CD4-positive, alpha-beta memory T cell (primary cell): ENCODE data around the gene HOXB3. TPM values are rescaled to one million over a fixed set of nuclear protein-coding genes. Genes with fewer than 3 reads are reported as not detected.

Source experiments
- CTCF ChIA-PET: fragments of 350-600 bp; sonication (Branson Sonifier 250); formaldehyde crosslinking; loops from one replicate; lab custom pipeline; 2021; ENCODE audit warnings: inconsistent platforms; ENCODE audit not compliant: partially characterized antibody; lab: Charles Lee
- POLR2A ChIA-PET: fragments of 350-600 bp; sonication (Branson Sonifier 250); formaldehyde crosslinking; loops from one replicate; lab custom pipeline; 2021; ENCODE audit not compliant: partially characterized antibody; lab: Charles Lee
- DNase-seq, 5 donors: peaks; one replicate each; pipeline versions ENCODE4 v3.0.0 to v3.0.0-alpha.2; 2020 to 2022; ENCODE audit warnings: mixed read lengths in 1 of 5
- H3K27ac ChIP-seq: one replicate; pipeline ENCODE4 v1.7.0; 2013; ENCODE audit warnings: low read depth, low read length
- H3K27me3 ChIP-seq: 2 replicates; pipeline ENCODE4 v1.7.0; 2013; ENCODE audit warnings: mild to moderate bottlenecking, low read length, moderate library complexity; ENCODE audit not compliant: insufficient read depth
- H3K36me3 ChIP-seq: 2 replicates; pipeline ENCODE4 v1.7.0; 2013; ENCODE audit warnings: mild to moderate bottlenecking, low read length, moderate library complexity; ENCODE audit not compliant: insufficient read depth
- H3K4me1 ChIP-seq: 2 replicates; pipeline ENCODE4 v1.7.0; 2013; ENCODE audit warnings: mild to moderate bottlenecking, low read length, moderate library complexity; ENCODE audit not compliant: insufficient read depth
- H3K4me3 ChIP-seq, 2 donors: one replicate each; pipeline ENCODE4 v1.7.0; 2013; ENCODE audit warnings: low read length in 2 of 2, mild to moderate bottlenecking in 1 of 2
- H3K9me3 ChIP-seq, 2 donors: one replicate each; pipeline ENCODE4 v1.7.0; 2013; ENCODE audit warnings: low read length in 2 of 2, control low read depth in 1 of 2; ENCODE audit not compliant: control insufficient read depth in 1 of 2
- H3K27ac Mint-ChIP-seq, 7 donors: one replicate each; pipeline ENCODE4 v1.8.0; 2020 to 2021; ENCODE audit warnings: mixed read lengths in 7 of 7, mild to moderate bottlenecking in 6 of 7, inconsistent platforms in 3 of 7, moderate library complexity in 3 of 7
- H3K27me3 Mint-ChIP-seq, 2 donors: one replicate each; pipeline ENCODE4 v1.8.0; 2020 to 2021; ENCODE audit warnings: mixed read lengths in 2 of 2
- H3K36me3 Mint-ChIP-seq, 2 donors: one replicate each; pipeline ENCODE4 v1.8.0; 2020 to 2021; ENCODE audit warnings: mixed read lengths in 2 of 2, inconsistent platforms in 1 of 2, mild to moderate bottlenecking in 1 of 2
- H3K4me1 Mint-ChIP-seq, 4 donors: one replicate each; pipeline ENCODE4 v1.8.0; 2020 to 2021; ENCODE audit warnings: mixed read lengths in 4 of 4, mild to moderate bottlenecking in 1 of 4
- H3K4me3 Mint-ChIP-seq, 8 donors: one replicate each; pipeline ENCODE4 v1.8.0; 2020 to 2021; ENCODE audit warnings: mixed read lengths in 8 of 8, mild to moderate bottlenecking in 7 of 8, moderate library complexity in 6 of 8, inconsistent platforms in 3 of 8
- H3K9me3 Mint-ChIP-seq, 8 donors: one replicate each; pipeline ENCODE4 v1.8.0; 2020 to 2021; ENCODE audit warnings: mixed read lengths in 8 of 8, mild to moderate bottlenecking in 5 of 8, inconsistent platforms in 3 of 8, moderate library complexity in 1 of 8
- intact Hi-C: fragments of 100-400 bp; cut with micrococcal nuclease; formaldehyde crosslinking; loops from one replicate; pipeline ENCODE4 v1.15.1; 2023
- polyA plus RNA-seq, 2 donors: library from polyadenylated mRNA; unstranded; fragments of 300-500 nt; fragmentation: Illumina TruSeq; gene quantifications; one replicate each; pipeline ENCODE4 v1.2.3, GENCODE V29; 2021
- total RNA-seq, 2 experiments: library from RNA; stranded (reverse); gene quantifications; one replicate each; pipeline ENCODE4 v1.2.3, GENCODE V29; 2021

Gene HOXB3
- total and polyA plus RNA-seq, 4 experiments from 2014 or later, result 0.10 to 14.5 (median 11.2) TPM; not detected in 1

DNA sequence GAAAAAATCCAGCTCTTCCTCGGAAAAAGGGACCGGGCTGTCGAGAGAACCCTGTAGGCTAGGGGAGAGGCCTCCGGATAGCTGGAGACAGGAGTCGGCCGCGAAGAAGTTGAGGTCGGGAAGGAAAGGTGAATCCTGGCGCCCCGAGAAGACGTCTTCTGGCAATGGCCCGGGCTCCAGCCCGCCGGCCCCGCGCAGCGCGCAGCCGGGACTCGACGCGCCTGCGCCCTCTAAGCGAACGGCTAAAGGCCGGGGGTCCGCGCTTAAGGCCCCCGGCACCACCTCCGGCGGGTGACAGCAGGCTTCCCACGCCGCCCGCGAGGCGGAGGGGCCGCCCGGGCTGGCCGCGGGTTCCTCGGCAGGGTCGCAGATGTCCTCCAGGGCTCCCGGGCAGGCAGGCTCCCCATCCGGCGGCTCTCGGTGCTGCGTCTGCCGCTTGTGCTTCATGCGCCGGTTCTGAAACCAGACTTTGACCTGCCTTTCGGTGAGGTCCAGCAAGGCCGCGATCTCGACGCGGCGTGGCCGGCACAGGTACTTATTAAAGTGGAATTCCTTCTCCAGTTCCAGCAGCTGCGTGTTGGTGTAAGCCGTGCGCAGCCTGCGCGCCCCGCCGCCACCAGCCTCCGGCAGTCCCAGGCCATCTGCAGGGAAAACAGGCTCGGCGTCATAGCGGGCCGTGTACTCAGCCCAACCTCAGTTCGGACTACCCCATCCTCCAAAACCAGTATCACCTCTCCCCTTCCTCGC is 46.8 kb downstream of the HOXB3 start:
- H3K36me3 ChIP-seq, result no peaks in the 10 kb centered on the region
- H3K9me3 Mint-ChIP-seq, result no peaks in the 10 kb centered on the region
- peaks cover 28% of the 10 kb centered on the region for H3K4me1 ChIP-seq

DNA sequence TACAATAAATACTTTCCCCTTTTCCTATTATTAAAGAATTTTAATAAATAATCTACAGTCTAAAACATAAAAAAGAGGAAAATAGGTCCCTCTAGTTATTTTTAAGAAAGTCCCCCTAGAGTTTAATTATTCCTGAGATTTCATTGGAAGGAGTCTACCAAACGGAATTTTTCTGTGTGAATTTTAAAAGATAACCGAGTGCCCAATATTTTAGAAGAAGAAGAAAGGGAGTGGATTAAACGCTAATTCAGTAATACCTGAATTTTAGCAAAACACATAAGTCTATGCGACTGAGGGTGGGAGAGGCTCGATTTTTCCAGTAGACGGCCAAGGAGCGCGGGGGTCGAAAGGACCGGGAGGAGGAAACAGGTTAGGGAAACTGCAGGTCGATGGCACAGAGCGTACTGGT is 47.3 kb downstream of the HOXB3 start:
- H3K4me1 Mint-ChIP-seq, result peaks cover 13 to 69% (median 38%) of the 10 kb centered on the region in 4 donors
- Histone ChIP-seq H3K9me3 (no peaks in the 10 kb centered on the region), H3K27me3 (no peaks in the 10 kb centered on the region), H3K36me3 (no peaks in the 10 kb centered on the region), H3K4me1 (peaks cover 25% of the 10 kb centered on the region), H3K27ac (peak overlapping the region; percentile 86), H3K4me3 (peak overlapping the region; percentile 61 to 74)
- peaks cover 0 to 20% of the 10 kb centered on the region in 2 donors for H3K36me3 Mint-ChIP-seq
- H3K27me3 Mint-ChIP-seq, result peaks cover 6 to 7% of the 10 kb centered on the region in 2 donors
- CTCF ChIA-PET, result no interaction called here
- H3K4me3 Mint-ChIP-seq, result peak overlapping the region; percentile 94 to 100 (median 99)
- no peaks in the 10 kb centered on the region for H3K9me3 Mint-ChIP-seq
- intact Hi-C loops, result loop anchor here (1.0 to 5.0 kb wide), 3 partner anchors 35 to 50 kb away; partner anchors contain the start of gene HOXB4
- H3K27ac Mint-ChIP-seq, result peak overlapping the region; percentile 87 to 99 (median 97)
- DNase-seq, result no peak
- POLR2A ChIA-PET, result interaction anchor here (1.3 to 2.8 kb wide), 7 partner anchors 14 to 103 kb away, joined by 3 to 12 read pairs (median 6); no protein-coding TSS in a partner anchor

More for the DNA sequence above, 46.8 kb downstream of the HOXB3 start:
- Mint-ChIP-seq H3K4me1 (peaks cover 13 to 75% (median 41%) of the 10 kb centered on the region in 4 donors), H3K27me3 (peaks cover 6 to 7% of the 10 kb centered on the region in 2 donors), H3K4me3 (peak overlapping the region; percentile 94 to 100 (median 99)), H3K27ac (peak overlapping the region; percentile 87 to 99 (median 97)), H3K36me3 (peaks cover 0 to 20% of the 10 kb centered on the region in 2 donors)
- no peaks in the 10 kb centered on the region for H3K9me3 ChIP-seq
- ChIA-PET POLR2A (interaction anchor here (1.0 to 2.8 kb wide), 9 partner anchors 13 to 894 kb away, joined by 3 to 12 read pairs (median 3); partner anchors contain the start of gene KPNB1), CTCF (interaction anchor here (0.9 kb wide), 1 partner anchor 36 kb away, joined by 3 read pairs; no protein-coding TSS in a partner anchor)
- H3K4me3 ChIP-seq, result peak overlapping the region; percentile 74 to 86
- intact Hi-C loops, result loop anchor here (1.0 to 5.0 kb wide), 3 partner anchors 35 to 51 kb away; partner anchors contain the start of gene HOXB4
- peak; percentile 51 to 66 (median 61) for DNase-seq
- peak overlapping the region; percentile 86 for H3K27ac ChIP-seq
- no peaks in the 10 kb centered on the region for H3K27me3 ChIP-seq

DNA sequence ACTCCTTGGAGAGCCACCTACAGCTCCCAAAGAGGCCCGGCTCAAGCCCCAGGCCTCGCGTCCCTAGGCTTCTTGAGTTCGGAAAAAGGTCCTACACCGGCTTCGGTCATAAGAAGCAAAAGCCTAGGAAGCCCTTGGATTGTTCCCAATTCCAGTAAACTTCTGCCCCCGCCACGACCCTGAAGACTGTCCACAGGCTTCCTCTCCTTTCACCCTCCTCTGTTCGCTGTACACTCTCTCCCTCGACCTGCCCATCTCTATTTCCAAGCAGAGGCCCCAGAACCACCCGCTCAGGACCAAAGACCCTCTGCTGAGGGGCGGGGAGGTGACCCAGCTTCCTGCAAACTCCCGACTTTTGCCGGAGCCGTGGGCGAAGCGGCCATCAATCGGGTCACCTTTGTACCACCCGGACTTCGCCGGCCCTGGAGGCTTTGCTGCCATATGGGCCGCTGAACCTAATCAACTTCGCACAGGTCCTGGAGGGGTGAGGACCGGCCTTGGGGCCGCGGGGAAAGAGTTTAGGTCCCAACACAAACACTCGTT is 47.9 kb downstream of the HOXB3 start:
- no peaks in the 10 kb centered on the region for H3K9me3 Mint-ChIP-seq
- peaks cover 6 to 7% of the 10 kb centered on the region in 2 donors for H3K27me3 Mint-ChIP-seq
- peak overlapping the region; percentile 94 to 100 (median 98) for H3K4me3 Mint-ChIP-seq
- ChIA-PET POLR2A (interaction anchor here (1.0 to 3.0 kb wide), 17 partner anchors 9 to 650 kb away, joined by 3 to 16 read pairs (median 5); no protein-coding TSS in a partner anchor), CTCF (interaction anchor here (0.9 to 1.6 kb wide), 3 partner anchors 31 to 49 kb away, joined by 3 to 4 read pairs (median 4); no protein-coding TSS in a partner anchor)
- H3K36me3 Mint-ChIP-seq, result peaks cover 0 to 20% of the 10 kb centered on the region in 2 donors
- Histone ChIP-seq H3K27me3 (no peaks in the 10 kb centered on the region), H3K4me1 (peaks cover 20% of the 10 kb centered on the region), H3K4me3 (peak overlapping the region; percentile 61 to 72), H3K36me3 (no peaks in the 10 kb centered on the region), H3K9me3 (no peaks in the 10 kb centered on the region), H3K27ac (peak overlapping the region; percentile 86)
- H3K27ac Mint-ChIP-seq, result peak overlapping the region; percentile 87 to 99 (median 98)
- peak in 2 of 5 donors; percentile 25 to 40 for DNase-seq
- H3K4me1 Mint-ChIP-seq, result peaks cover 11 to 66% (median 35%) of the 10 kb centered on the region in 4 donors
- intact Hi-C loops, result loop anchor here (5.0 kb wide), 2 partner anchors 35 to 50 kb away; no protein-coding TSS in a partner anchor

DNA sequence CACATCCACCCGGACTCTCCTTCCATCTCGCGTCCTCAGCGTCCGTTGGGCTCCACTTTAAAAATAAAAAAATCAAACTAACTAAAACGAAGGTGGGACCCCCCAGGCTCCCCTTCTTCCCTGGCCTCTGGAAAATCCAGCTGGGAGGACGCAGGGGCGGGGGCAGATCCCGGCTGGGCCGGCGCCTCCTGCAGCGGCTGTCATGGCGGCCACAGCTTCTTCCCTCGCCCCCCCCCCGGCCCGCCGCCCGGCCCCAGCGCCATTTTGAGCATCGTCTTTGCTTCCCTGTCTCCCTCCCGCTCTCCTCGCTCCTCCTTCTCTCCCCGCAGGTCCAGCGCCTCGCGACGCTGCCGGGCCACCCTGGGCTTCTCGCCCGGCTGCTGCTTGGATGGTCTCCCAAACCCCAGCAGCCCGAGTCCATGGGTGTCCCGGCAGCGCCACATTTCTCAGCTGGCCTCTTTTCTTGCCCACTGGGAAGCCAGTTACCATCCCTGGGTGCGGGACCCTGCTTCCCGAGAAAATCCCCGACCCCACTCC is 48.4 kb downstream of the HOXB3 start:
- peaks cover 20% of the 10 kb centered on the region for H3K4me1 ChIP-seq
- Mint-ChIP-seq H3K9me3 (no peaks in the 10 kb centered on the region), H3K4me1 (peaks cover 9 to 61% (median 33%) of the 10 kb centered on the region in 4 donors), H3K4me3 (peak overlapping the region; percentile 94 to 100 (median 98)), H3K27me3 (peaks cover 6 to 7% of the 10 kb centered on the region in 2 donors), H3K36me3 (peaks cover 0 to 20% of the 10 kb centered on the region in 2 donors), H3K27ac (peak overlapping the region; percentile 87 to 99 (median 98))
- intact Hi-C loops, result loop anchor here (5.0 kb wide), 2 partner anchors 34 to 49 kb away; no protein-coding TSS in a partner anchor
- no peaks in the 10 kb centered on the region for H3K9me3 ChIP-seq
- peak in 3 of 5 donors; percentile 43 to 61 (median 50) for DNase-seq
- POLR2A ChIA-PET, result interaction anchor here (0.8 to 3.0 kb wide), 18 partner anchors 8 to 650 kb away, joined by 3 to 16 read pairs (median 4); no protein-coding TSS in a partner anchor
- H3K4me3 ChIP-seq, result peak overlapping the region; percentile 72 to 78
- H3K27me3 ChIP-seq, result no peaks in the 10 kb centered on the region
- peak overlapping the region; percentile 86 for H3K27ac ChIP-seq
- no peaks in the 10 kb centered on the region for H3K36me3 ChIP-seq
- CTCF ChIA-PET, result interaction anchor here (0.9 to 1.7 kb wide), 5 partner anchors 30 to 77 kb away, joined by 3 to 4 read pairs (median 4); no protein-coding TSS in a partner anchor

DNA sequence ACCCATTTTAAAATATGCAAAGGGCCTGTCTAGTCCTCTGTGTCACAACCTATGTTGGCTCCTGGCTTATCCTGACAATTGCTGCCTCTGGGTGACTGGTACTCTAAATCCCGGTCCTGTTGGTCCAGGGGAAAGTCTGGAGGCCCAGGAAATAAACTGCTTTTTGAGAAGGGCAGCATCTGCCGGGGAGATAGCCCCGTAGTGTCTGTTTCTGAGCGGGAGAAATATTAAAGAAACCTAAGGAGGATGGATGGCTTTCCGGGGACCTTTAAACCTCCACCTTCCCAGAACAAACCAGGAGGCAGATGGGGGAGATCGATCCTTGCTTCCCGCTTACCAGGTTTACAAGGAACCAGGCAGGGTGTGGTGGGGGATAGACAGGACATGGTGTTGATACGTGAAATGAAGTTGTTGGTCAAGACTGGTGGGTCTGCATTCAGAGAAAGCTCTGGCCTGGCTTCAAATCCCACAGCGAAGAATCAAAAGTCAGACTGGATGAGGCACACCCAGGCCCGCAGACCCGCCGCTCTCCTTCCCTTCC is 48.9 kb downstream of the HOXB3 start:
- CTCF ChIA-PET, result interaction anchor here (0.9 to 1.7 kb wide), 7 partner anchors 30 to 77 kb away, joined by 3 to 4 read pairs (median 3); no protein-coding TSS in a partner anchor
- H3K9me3 ChIP-seq, result no peaks in the 10 kb centered on the region
- Mint-ChIP-seq H3K36me3 (peaks cover 0 to 20% of the 10 kb centered on the region in 2 donors), H3K27me3 (peaks cover 6 to 7% of the 10 kb centered on the region in 2 donors), H3K9me3 (no peaks in the 10 kb centered on the region), H3K4me3 (peak overlapping the region; percentile 94 to 100 (median 98)), H3K27ac (peak overlapping the region; percentile 87 to 99 (median 98)), H3K4me1 (peaks cover 8 to 56% (median 28%) of the 10 kb centered on the region in 4 donors)
- peaks cover 20% of the 10 kb centered on the region for H3K4me1 ChIP-seq
- no peaks in the 10 kb centered on the region for H3K36me3 ChIP-seq
- H3K4me3 ChIP-seq, result peak overlapping the region; percentile 72 to 78
- POLR2A ChIA-PET, result interaction anchor here (0.8 to 3.0 kb wide), 21 partner anchors 8 to 651 kb away, joined by 3 to 16 read pairs (median 4); no protein-coding TSS in a partner anchor
- no peaks in the 10 kb centered on the region for H3K27me3 ChIP-seq
- intact Hi-C loops, result loop anchor here (5.0 kb wide), 2 partner anchors 34 to 49 kb away; no protein-coding TSS in a partner anchor
- peak overlapping the region; percentile 86 for H3K27ac ChIP-seq
- DNase-seq, result peak in 1 of 5 donors; percentile 10

DNA sequence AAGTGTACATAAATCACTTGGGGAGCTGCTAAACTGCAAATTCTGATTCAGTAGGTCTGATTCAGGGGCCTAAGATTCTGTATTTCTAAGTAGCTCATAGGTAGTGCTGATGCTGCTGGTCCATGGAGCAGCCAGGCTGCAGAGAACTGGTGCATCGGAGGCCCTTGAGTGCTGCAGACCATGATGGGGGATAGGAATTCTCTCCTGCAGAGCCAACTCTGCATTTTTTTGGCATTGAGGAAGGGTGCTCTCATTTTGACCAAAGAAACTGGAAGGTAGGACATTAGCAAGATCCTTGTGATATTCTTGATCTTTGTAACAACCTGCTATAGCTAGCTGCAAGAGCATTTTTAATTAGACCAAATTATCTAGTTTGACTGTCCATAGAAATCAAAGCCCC is 49.8 kb downstream of the HOXB3 start:
- Histone ChIP-seq H3K27ac (peak overlapping the region; percentile 5), H3K9me3 (no peaks in the 10 kb centered on the region), H3K4me3 (no peak overlapping the region), H3K36me3 (no peaks in the 10 kb centered on the region), H3K4me1 (peaks cover 12% of the 10 kb centered on the region), H3K27me3 (no peaks in the 10 kb centered on the region)
- intact Hi-C loops, result loop anchor here (5.0 kb wide), 2 partner anchors 33 to 48 kb away; no protein-coding TSS in a partner anchor
- ChIA-PET CTCF (interaction anchor here (0.5 to 1.8 kb wide), 8 partner anchors 10 to 214 kb away, joined by 3 to 7 read pairs (median 3); partner anchors contain the start of gene HOXB5), POLR2A (interaction anchor here (0.9 to 3.0 kb wide), 7 partner anchors 11 to 47 kb away, joined by 3 to 16 read pairs (median 4); no protein-coding TSS in a partner anchor)
- Mint-ChIP-seq H3K27ac (peak overlapping the region in 6 of 7 donors; percentile 26 to 95 (median 82)), H3K36me3 (peaks cover 0 to 20% of the 10 kb centered on the region in 2 donors), H3K4me1 (peaks cover 3 to 49% (median 22%) of the 10 kb centered on the region in 4 donors), H3K4me3 (peak overlapping the region in 7 of 8 donors; percentile 1 to 85 (median 68)), H3K9me3 (no peaks in the 10 kb centered on the region), H3K27me3 (peaks cover 6% of the 10 kb centered on the region in 2 donors)
- no peak for DNase-seq
